IMR-90 (cell line): Measurements from ENCODE around the gene SLC35B2. TPM values are rescaled to one million over a fixed set of nuclear protein-coding genes. Genes with fewer than 3 reads are reported as not detected.

ENCODE experiments used
- ATAC-seq: fragments of 200-7000 bp; cut with Tn5 transposase; 2 replicates; pipeline ENCODE4 v1.9.1; 2020; ENCODE audit warnings: low read depth, mild to moderate bottlenecking, moderate library complexity
- BruUV-seq: library from RNA; stranded (reverse); fragments of 400-500 nt; replicated peaks from 2 replicates; lab custom pipeline; 2021; lab: Mats Ljungman, UMichigan
- CTCF ChIA-PET: fragments of 300-600 bp; formaldehyde crosslinking; extraction: SDS; loops from one replicate; lab custom pipeline; 2021; ENCODE audit warnings: antibody characterized with exemption; lab: Yijun Ruan, JAX
- POLR2A ChIA-PET: fragments of 300-600 bp; sonication (Branson Sonifier 250); formaldehyde crosslinking; loops from one replicate; lab custom pipeline; 2022; ENCODE audit warnings: antibody characterized with exemption; ENCODE audit not compliant: unreplicated experiment; lab: Charles Lee
- DNase-seq: peaks from one replicate; pipeline ENCODE4 v3.0.0; 2013
- H2AFZ ChIP-seq: replicated peaks from 2 replicates; pipeline ENCODE3; 2013; ENCODE audit warnings: low read length, mild to moderate bottlenecking; ENCODE audit not compliant: poor library complexity
- H2AK5ac ChIP-seq: 2 replicates; pipeline ENCODE4 v1.6.1; 2013; ENCODE audit warnings: low read depth, low read length, inconsistent platforms
- H2AK9ac ChIP-seq: replicated peaks from 2 replicates; pipeline ENCODE3; 2013; ENCODE audit warnings: mild to moderate bottlenecking, low read depth, low read length, moderate library complexity; ENCODE audit not compliant: poor library complexity
- H2BK120ac ChIP-seq: 2 replicates; pipeline ENCODE4 v1.6.1; 2013; ENCODE audit warnings: low read depth, low read length, inconsistent platforms
- H2BK15ac ChIP-seq: 3 replicates; pipeline ENCODE4 v1.6.1; 2013; ENCODE audit warnings: low read depth, low read length, inconsistent platforms
- H2BK20ac ChIP-seq: 2 replicates; pipeline ENCODE4 v1.6.1; 2013; ENCODE audit warnings: low read depth, mild to moderate bottlenecking, inconsistent platforms, low read length, moderate library complexity
- H2BK5ac ChIP-seq: 2 replicates; pipeline ENCODE4 v1.6.1; 2013; ENCODE audit warnings: mild to moderate bottlenecking, low read depth, low read length, inconsistent platforms; ENCODE audit not compliant: poor library complexity, severe bottlenecking
- H3K14ac ChIP-seq: replicated peaks from 2 replicates; pipeline ENCODE4 v1.6.1; 2013; ENCODE audit warnings: low read depth, low read length, inconsistent platforms
- H3K18ac ChIP-seq: 2 replicates; pipeline ENCODE4 v1.6.1; 2013; ENCODE audit warnings: low read depth, low read length, control low read depth
- H3K23ac ChIP-seq: 2 replicates; pipeline ENCODE4 v1.6.1; 2013; ENCODE audit warnings: low read depth, low read length, inconsistent platforms
- H3K27ac ChIP-seq: 2 replicates; pipeline ENCODE4 v1.5.1; 2013; ENCODE audit warnings: mild to moderate bottlenecking, control low read depth, low read length; ENCODE audit not compliant: insufficient read depth
- H3K27me3 ChIP-seq: 2 replicates; pipeline ENCODE4 v1.6.1; 2013; ENCODE audit warnings: low read length; ENCODE audit not compliant: control insufficient read depth, insufficient read depth
- H3K36me3 ChIP-seq: 2 replicates; pipeline ENCODE4 v1.6.1; 2013; ENCODE audit warnings: low read length, mixed read lengths; ENCODE audit not compliant: control insufficient read depth, insufficient read depth
- H3K4ac ChIP-seq: 2 replicates; pipeline ENCODE4 v1.6.1; 2013; ENCODE audit warnings: low read depth, low read length, inconsistent platforms
- H3K4me1 ChIP-seq: 2 replicates; pipeline ENCODE4 v1.6.1; 2013; ENCODE audit warnings: low read length, mixed read lengths; ENCODE audit not compliant: control insufficient read depth, insufficient read depth
- H3K4me2 ChIP-seq: 2 replicates; pipeline ENCODE4 v1.6.1; 2013; ENCODE audit warnings: low read depth, mild to moderate bottlenecking, control low read depth, low read length, moderate library complexity
- H3K4me3 ChIP-seq: 2 replicates; pipeline ENCODE4 v1.5.1; 2013; ENCODE audit warnings: low read depth, mild to moderate bottlenecking, control low read depth, low read length, moderate library complexity; ENCODE audit not compliant: insufficient read depth
- H3K56ac ChIP-seq: 2 replicates; pipeline ENCODE4 v1.6.1; 2013; ENCODE audit warnings: low read length, inconsistent platforms; ENCODE audit not compliant: insufficient read depth; ENCODE audit errors: extremely low read depth
- H3K79me1 ChIP-seq, 2 experiments: 2 replicates each; pipeline ENCODE4 v1.6.1; 2013; ENCODE audit warnings: low read length in 2 of 2, inconsistent platforms in 1 of 2, low read depth in 1 of 2
- H3K9ac ChIP-seq: 2 replicates; pipeline ENCODE4 v1.6.1; 2013; ENCODE audit warnings: low read depth, low read length, control low read depth
- H3K9me1 ChIP-seq: 2 replicates; pipeline ENCODE4 v1.6.1; 2013; ENCODE audit warnings: low read length, inconsistent platforms; ENCODE audit not compliant: insufficient read depth
- H3K9me3 ChIP-seq: 2 replicates; pipeline ENCODE4 v1.6.1; 2013; ENCODE audit warnings: low read length; ENCODE audit not compliant: control insufficient read depth, insufficient read depth
- H4K20me1 ChIP-seq: 2 replicates; pipeline ENCODE4 v1.6.1; 2013; ENCODE audit warnings: low read length, inconsistent platforms; ENCODE audit not compliant: insufficient read depth
- H4K5ac ChIP-seq: 2 replicates; pipeline ENCODE4 v1.6.1; 2013; ENCODE audit warnings: mild to moderate bottlenecking, low read depth, low read length, control low read depth
- H4K8ac ChIP-seq, 2 experiments: 2 replicates each; pipeline ENCODE4 v1.6.1; 2013; ENCODE audit warnings: low read depth in 2 of 2, low read length in 2 of 2, control low read depth in 1 of 2, inconsistent platforms in 1 of 2
- H4K91ac ChIP-seq: 2 replicates; pipeline ENCODE4 v1.6.1; 2013; ENCODE audit warnings: low read depth, low read length, inconsistent platforms; ENCODE audit not compliant: insufficient read depth
- BHLHE40 ChIP-seq: fragments of 150-350 bp; IDR thresholded peaks from 2 replicates; pipeline ENCODE4 v1.6.1; 2016; ENCODE audit warnings: mild to moderate bottlenecking, low read depth, low read length
- MAZ ChIP-seq: IDR thresholded peaks from 2 replicates; pipeline ENCODE4 v1.6.1; 2012; ENCODE audit warnings: low read depth, mild to moderate bottlenecking, low read length, improper control_type of control experiment, moderate library complexity, borderline replicate concordance
- MXI1 ChIP-seq: IDR thresholded peaks from 2 replicates; pipeline ENCODE4 v1.6.1; 2012; ENCODE audit warnings: low read depth, mild to moderate bottlenecking, low read length, moderate library complexity, borderline replicate concordance
- RFX5 ChIP-seq: IDR thresholded peaks from 2 replicates; pipeline ENCODE4 v1.8.0; 2012; ENCODE audit warnings: low read depth, mild to moderate bottlenecking, low read length, moderate library complexity
- SMC3 ChIP-seq: fragments of 150-350 bp; IDR thresholded peaks from 2 replicates; pipeline ENCODE4 v1.6.1; 2016; ENCODE audit warnings: low read depth, mild to moderate bottlenecking, antibody characterized with exemption, low read length, moderate library complexity
- WGBS, 2 experiments: methylation state at CpG; one replicate each; pipeline versions ENCODE4 v1.1.5 to v1.1.7; 2013; ENCODE audit warnings: missing lambda C conversion rate in 2 of 2; ENCODE audit not compliant: insufficient read length in 1 of 2; ENCODE audit errors: extremely low coverage in 2 of 2; 5-methylcytosine and 5-hydroxymethylcytosine counted together
- dilution Hi-C: fragments of 300-500 bp; cut with HindIII; formaldehyde crosslinking; loops from one replicate; pipeline ENCODE4 v1.14.3; 2018; ENCODE audit warnings: low sequenced_read_pairs; ENCODE audit not compliant: unreplicated experiment
- in situ Hi-C: fragments of 300-500 bp; cut with MboI; formaldehyde crosslinking; loops from 3 replicates; pipeline ENCODE4 v1.14.3; 2019; ENCODE audit warnings: low sequenced_read_pairs, inconsistent platforms, mixed read lengths
- intact Hi-C: fragments of 100-400 bp; cut with micrococcal nuclease; formaldehyde crosslinking; loops from 2 replicates; pipeline ENCODE4 v1.10.0; 2022
- polyA plus RNA-seq, 3 experiments: library from polyadenylated mRNA; depleted of rRNA; stranded (reverse); fragments of >200 nt; gene quantifications; 2 replicates each; pipeline ENCODE4 v1.2.3, GENCODE V29; 2012; ENCODE audit warnings: low replicate concordance in 1 of 3
- total RNA-seq: library from RNA; depleted of rRNA; stranded (reverse); fragments of >200 nt; gene quantifications from 2 replicates; pipeline ENCODE4 v1.2.3, GENCODE V29; 2012

The SLC35B2 gene
- total and polyA plus RNA-seq, 2 of the 4 experiments (the other 2 are of a cell fraction): 51.4 to 89.9 TPM

DNA sequence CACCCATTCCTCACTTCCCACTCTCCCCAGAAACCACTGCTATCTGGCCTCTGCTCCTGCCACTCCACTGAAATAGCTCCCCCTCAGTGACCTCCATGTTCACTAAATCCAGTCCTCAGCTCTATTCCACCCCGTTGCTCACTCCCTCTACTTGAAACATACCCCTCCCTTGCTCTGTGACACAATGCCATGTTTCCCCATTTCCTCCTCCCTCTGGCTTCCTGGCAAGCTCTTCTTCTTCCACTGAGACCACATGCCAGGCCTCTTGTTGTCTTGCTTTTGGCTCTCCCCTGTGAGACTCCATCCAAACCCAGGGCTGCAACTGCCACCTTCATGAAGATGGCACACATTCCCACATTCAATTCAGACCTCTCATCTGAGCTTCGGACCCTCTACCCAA, 26.8 kb upstream of the SLC35B2 start:
- Histone ChIP-seq H4K5ac (no peak overlapping the region), H2AFZ (no peak overlapping the region), H3K9me1 (peaks cover 4% of the 10 kb centered on the region; the same call in 1 of the 2 replicates), H3K14ac (no peak overlapping the region), H3K27ac (no peak overlapping the region), H4K91ac (no peak overlapping the region), H2BK15ac (no peak overlapping the region), H3K23ac (no peak overlapping the region), H4K8ac (no peak overlapping the region), H2AK9ac (no peak overlapping the region), H2AK5ac (no peak overlapping the region), H3K79me1 (no peaks in the 10 kb centered on the region), H3K36me3 (no peaks in the 10 kb centered on the region), H3K4me3 (no peak overlapping the region), H3K4ac (no peak overlapping the region), H2BK20ac (no peak overlapping the region), H3K56ac (no peak overlapping the region), H3K18ac (no peak overlapping the region), H3K4me2 (no peak overlapping the region), H2BK120ac (no peak overlapping the region), H3K9me3 (no peaks in the 10 kb centered on the region), H4K20me1 (no peaks in the 10 kb centered on the region; the same call in 1 of the 2 replicates), H3K9ac (no peak overlapping the region), H3K27me3 (peaks cover 36% of the 10 kb centered on the region), H2BK5ac (no peak overlapping the region), H3K4me1 (no peaks in the 10 kb centered on the region)
- 0% methylated on average over 1 of the region's 2 CpGs; no CpG with 5 or more reads in 1 of the 2 experiments for WGBS, 2 experiments
- no TSS peak for BruUV-seq
- CTCF ChIA-PET: interaction anchor here (0.6 kb wide), 1 partner anchor 40 kb away, joined by 4 read pairs; no protein-coding TSS in a partner anchor
- intact Hi-C loops: no loop called here
- TF ChIP-seq RFX5 (no peak), BHLHE40 (no peak), SMC3 (no peak), MXI1 (no peak), MAZ (no peak)
- in situ Hi-C loops: loop anchor here (5.0 kb wide), 1 partner anchor 53 kb away; no protein-coding TSS in a partner anchor
- no peak for DNase-seq
- ATAC-seq: no peak
- POLR2A ChIA-PET: no interaction called here
- dilution Hi-C loops: no loop called here
